Hematopoietic multipotent progenitor cell treated with erythropoietin and hydrocortisone succinate and interleukin-3 and kit ligand, for 4 days (in vitro differentiated cells): ENCODE results near the gene HAUS7.

ENCODE experiments used
- DNase-seq: peaks from one replicate; pipeline ENCODE4 v3.0.0-alpha.2; 2015

The HAUS7 gene

DNA sequence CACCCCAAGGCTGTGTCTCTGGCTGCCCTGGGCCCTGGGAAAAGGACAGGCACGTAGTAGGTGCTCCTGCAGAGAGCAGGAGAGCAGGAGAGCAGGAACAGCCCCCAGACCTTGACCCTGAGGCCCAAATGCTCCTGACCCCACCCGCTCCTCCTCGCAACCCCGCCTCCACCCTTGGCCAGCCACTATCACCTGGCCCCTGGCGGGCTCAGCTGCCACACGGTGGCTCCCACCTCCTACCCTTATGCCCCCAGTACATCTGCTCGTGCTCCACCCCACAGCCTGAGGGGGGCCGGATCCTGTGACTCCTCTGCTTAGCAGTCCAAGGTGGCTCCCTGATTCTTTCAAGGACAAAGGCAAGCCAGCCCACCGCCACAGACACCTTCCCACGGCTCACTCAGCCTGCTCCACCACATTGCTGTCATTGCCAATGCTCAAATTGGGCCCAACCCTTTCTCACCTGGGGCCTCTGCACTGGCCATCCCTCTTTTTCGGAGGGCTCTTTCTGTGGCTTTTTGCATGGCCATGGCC, 5.4 kb upstream of the HAUS7 start:
- no peak for DNase-seq

- DNase-seq: no peak
Measured at GRCh38 chrX:153475271-153475670, 4.9 kb upstream of the HAUS7 start.

- DNase-seq: peak; percentile 45
Measured at GRCh38 chrX:153474718-153475117, 4.3 kb upstream of the HAUS7 start.

DNA sequence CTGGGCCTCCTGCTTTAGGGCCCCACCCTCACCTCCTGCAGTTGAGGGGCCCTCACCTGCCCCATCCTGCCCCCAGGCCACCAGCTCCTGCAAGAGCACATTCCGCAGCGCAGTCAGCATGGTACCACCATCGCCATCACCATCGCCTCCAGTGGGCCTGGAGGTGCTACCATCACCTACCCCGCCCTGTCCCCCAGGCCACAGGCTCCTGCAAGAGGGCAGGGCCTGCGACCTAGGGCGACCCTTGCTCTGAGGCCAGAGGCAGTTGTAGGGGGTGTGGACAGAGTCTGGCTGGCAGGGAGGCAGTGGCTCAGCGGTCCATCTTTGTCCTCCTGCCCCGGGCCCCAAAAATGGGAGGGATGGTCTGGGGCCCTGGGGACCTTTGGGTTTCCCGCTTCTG, 3.9 kb upstream of the HAUS7 start:
- DNase-seq: no peak

DNA sequence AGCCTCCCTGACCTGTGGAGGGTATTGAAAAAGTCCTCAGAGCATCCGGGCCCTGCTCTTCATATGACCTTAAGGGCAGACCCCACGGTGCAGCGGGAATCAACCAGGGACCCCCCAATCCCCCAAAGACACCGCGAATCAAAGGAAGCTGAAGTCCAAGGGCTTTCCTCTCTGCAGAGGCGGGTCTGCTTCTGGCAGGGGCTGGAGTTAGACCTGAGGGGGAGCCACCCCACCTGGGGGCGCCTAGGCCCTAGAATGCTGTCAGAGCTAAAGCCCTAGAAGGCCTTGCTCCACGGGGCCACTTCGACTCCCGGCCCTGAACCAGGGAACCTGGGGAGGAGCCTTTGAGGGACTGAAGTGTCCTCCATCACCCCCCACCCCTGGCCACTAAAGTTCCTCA, 2.8 kb upstream of the HAUS7 start:
- DNase-seq: no peak

DNA sequence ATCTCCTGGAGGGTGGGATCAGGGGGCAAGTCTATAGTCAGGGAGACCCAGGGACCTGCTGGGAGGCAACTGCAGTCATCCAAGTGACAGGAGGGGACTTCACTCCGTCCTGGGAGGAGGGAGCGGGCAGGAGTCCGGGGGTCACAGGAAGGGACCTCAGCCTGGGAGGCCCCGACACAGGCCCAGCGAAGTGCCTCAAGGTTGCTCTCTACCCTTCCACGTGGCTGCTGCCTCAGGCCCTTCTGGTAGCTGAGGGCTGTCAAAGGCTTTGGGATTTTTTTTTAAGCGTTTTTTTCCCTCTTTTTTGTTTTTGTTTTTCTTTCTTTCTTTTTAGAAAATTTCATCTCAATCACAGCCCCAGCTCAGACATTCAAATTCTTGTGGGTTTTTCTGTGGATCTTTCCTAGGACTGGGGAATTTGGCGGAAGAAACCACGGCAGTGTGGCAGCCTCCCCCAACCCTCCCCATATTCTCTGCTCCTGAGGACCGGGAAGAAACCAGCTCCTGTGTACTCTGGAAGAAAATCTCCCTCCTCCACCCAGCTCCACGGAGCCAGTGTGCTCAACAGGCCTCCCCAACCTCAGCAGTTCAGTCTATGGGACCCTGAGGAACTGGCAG, 1.4 kb upstream of the HAUS7 start:
- DNase-seq: no peak

GRCh38 chrX:153469811-153470410, 465 bp downstream of the HAUS7 start:
- DNase-seq: peak; percentile 68

GRCh38 chrX:153468008-153468580, 2.3 kb downstream of the HAUS7 start:
- DNase-seq: no peak

- no peak for DNase-seq
Measured at GRCh38 chrX:153465691-153466380, 4.5 kb downstream of the HAUS7 start.

DNA sequence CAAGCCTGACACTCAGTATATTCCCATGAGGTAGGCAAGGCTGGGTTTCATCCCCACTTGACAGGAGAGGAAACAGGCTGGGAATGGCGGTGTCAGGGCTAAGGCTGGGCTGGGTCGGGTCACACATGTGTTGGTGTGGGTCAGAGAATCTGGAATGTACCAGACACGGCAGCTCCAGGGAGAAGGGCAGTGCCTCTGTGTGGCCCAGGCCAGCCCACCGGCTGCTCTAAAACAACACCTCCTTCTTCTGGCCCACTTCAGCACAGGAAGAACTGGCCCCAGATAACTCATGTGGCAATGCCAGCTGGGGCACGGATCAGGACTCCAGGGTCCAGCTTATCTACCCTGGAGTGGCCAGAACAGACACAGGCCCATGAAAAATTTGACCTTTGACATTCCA, 6.3 kb downstream of the HAUS7 start:
- DNase-seq: no peak

GRCh38 chrX:153463556-153463955, 6.8 kb downstream of the HAUS7 start:
- DNase-seq: no peak

GRCh38 chrX:153463031-153463430, 7.3 kb downstream of the HAUS7 start:
- DNase-seq: no peak

- DNase-seq: no peak
Measured at GRCh38 chrX:153462291-153462690, 8.1 kb downstream of the HAUS7 start.

GRCh38 chrX:153460826-153461225, 9.6 kb downstream of the HAUS7 start:
- DNase-seq: peak; percentile 66

DNA sequence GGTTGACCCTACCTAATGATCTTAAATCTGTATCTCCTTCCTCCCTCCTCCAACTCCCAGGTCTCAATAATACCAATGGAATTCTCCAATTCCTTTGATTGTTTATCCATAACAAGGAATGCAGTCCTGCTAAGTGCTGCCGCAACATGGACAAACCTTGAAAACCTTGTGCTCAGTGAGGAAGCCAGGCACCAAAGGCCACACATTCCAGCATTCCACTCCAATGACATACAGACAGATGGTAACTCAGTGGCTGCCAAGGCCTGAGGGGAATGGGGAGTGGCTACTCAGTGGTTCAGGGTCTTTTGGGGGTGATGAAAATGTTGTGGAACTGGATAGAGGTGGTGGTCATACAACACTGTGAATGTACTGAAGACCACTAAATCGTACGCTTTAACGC, 10.4 kb downstream of the HAUS7 start:
- DNase-seq: no peak

- no peak for DNase-seq
Measured at GRCh38 chrX:153458476-153458875, 11.9 kb downstream of the HAUS7 start.

DNA sequence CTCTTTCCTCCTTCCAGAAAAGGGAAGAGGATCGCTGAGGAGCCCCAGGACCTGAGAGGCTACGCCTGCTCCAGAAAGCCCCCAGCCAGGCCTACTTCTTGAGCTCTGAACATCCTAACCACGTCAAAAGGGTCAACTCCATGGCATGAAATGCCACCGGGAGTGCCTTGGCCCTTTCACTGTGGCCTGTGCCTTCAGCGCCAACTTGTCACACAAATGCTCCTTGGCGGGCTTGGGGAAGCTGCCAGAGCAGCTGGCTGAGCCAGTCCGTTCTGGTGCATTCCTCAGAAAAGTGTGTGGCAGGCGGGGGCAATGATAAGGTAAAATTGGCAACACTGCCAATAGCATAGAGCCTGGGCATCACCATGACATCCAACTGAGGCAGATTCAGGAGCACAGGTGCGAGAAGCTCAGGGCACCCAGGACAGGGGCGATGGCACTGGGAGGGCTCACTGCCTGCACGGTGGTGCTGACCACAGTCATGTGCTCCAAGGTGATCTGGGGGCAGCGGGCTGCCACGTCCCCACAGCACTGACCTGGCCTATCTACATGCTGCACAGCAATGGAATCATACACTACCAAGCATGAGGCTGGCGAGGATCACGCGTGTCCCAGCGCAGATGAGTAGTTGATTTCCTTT, 12.4 kb downstream of the HAUS7 start:
- DNase-seq: no peak

DNA sequence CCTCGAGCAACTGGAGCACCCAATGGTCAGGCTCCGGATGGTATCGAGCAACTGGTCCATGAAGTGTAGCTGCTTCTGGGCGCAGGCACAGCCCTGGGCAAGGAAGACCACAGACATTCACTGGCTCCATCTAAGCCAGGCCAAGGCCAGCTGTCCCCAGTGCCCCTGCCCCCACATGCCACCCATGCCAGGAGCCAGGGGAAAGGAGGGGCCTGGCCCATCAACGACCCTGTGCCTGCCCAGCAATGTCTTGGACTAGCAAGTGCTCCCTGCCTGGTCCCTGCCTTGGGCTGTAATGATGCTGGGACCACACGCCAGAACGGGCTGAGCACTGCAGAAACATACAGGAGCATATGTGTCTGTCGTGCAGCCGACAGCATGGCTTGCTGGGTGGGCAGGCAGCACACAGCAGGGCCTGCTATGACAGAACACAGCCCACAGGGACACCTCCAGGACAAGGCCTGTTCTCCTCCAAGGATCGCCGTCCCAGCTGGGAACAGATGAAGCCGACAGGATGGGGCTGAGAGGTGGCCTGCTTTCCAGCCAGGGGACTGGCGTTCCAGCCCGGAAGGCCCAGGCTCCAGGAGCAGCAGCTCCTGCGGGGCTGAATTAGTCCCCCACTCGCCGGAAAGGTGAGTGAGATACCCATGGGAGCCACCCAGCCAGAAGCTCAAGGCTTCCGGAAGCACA, 13.1 kb downstream of the HAUS7 start:
- no peak for DNase-seq

- DNase-seq: no peak
Measured at GRCh38 chrX:153456704-153457103, 13.7 kb downstream of the HAUS7 start.

DNA sequence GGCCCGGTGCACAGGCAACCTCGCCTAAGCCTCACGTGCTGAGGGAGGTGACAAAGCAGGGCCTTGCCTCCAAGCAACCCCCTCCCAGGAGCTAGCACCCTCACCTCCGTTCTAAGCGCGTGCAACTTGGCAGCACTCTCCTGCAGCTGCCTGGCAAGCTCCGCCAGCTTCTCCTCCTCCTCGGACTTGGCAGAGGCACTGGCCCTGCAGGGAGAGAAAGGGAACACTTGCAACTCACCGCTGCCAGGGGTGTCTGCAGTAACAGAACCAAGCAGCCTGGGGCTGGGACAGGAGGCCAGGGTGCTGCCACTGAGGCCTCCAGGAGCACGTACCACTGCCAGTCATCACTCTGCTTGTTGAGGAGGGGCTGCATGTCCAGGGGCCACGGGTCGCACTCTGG, 14.2 kb downstream of the HAUS7 start:
- DNase-seq: no peak

GRCh38 chrX:153455571-153455970, 14.8 kb downstream of the HAUS7 start:
- no peak for DNase-seq

- no peak for DNase-seq
Measured at GRCh38 chrX:153454901-153455550, 15.3 kb downstream of the HAUS7 start.
